ENCODE results near the gene TMEM184C.
A peak's percentile ranks its signal among the peaks of the same experiment; 100 is the strongest.

The TMEM184C gene

DNA sequence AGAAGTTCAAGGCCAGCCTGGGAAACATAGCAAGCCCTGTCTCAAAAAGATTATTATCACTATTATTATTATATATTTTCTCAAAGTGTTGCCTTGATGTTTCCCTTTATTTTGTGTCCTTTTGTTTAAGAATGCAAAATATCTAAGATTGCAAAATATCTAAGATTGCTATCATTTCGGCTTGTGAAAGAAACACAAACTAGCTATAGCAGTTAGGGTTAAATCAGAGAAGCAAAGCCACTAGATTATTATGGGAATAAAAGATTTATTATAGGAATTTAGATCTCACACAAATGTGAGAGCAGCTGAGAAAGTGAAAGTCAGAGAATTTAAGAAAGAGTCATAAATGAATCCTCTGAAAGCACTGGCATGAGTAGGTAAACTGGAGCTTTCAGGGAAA, 18.0 kb upstream of the TMEM184C start:
- no peaks in the 10 kb centered on the region for H3K36me3 ChIP-seq (ENCODE audit: control insufficient read depth in 4 of 4, insufficient read depth in 4 of 4, low read length in 3 of 4)
- CTCF ChIA-PET, result interaction anchor here (0.7 to 2.7 kb wide), 3 partner anchors 10 to 257 kb away, joined by 3 to 14 read pairs (median 3); no protein-coding TSS in a partner anchor

DNA sequence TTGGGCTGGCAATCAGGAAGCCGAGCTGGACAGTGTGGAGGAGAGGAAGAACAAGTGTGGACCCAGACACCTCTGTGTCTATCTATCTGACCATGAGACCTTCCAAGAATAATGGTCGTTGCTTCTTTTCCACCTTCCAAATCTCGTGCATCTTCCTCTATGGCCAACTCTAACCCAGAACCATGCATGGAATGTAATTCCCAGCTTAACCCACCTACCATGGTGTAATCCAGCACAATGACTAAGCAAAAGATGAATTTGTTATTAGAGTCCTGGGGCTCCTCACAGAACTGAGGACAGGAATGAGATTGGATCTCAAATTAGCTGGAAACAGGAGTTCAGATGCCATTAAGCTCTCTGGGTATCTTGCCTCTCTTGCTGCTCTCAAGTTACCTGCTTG, 17.4 kb upstream of the TMEM184C start:
- DNase-seq, result no peak
- POLR2A ChIA-PET, result no interaction called here
- Histone ChIP-seq H3K4me1 (ENCODE audit: control extremely low read depth in 1 of 4, control insufficient read depth in 4 of 4, insufficient read depth in 4 of 4, low read length in 3 of 4) (no peaks in the 10 kb centered on the region), H3K27ac (ENCODE audit: insufficient read depth in 1 of 2, low read depth in 1 of 2, low read length in 2 of 2, poor library complexity in 1 of 2, severe bottlenecking in 2 of 2) (no peak overlapping the region), H3K9me3 (ENCODE audit: control extremely low read depth in 1 of 5, control insufficient read depth in 4 of 5, insufficient read depth in 2 of 5, low read depth in 1 of 5, low read length in 4 of 5) (no peaks in the 10 kb centered on the region), H3K4me3 (ENCODE audit: control insufficient read depth in 1 of 7, extremely low read depth in 1 of 7, insufficient read depth in 4 of 7, low read depth in 2 of 7, low read length in 6 of 7) (no peak overlapping the region), H3K27me3 (replicated peaks in 2 of 5; ENCODE audit: control insufficient read depth in 4 of 5, insufficient read depth in 5 of 5, low read length in 4 of 5) (peaks cover 0 to 1% (median 0%) of the 10 kb centered on the region in 5 experiments), H3K36me3 (ENCODE audit: control insufficient read depth in 4 of 4, insufficient read depth in 4 of 4, low read length in 3 of 4) (no peaks in the 10 kb centered on the region)
- CTCF ChIA-PET, result interaction anchor here (0.7 to 2.7 kb wide), 5 partner anchors 8 to 266 kb away, joined by 3 to 14 read pairs (median 4); no protein-coding TSS in a partner anchor
- 100% methylated on average over 3 of the region's 3 CpGs for WGBS (ENCODE audit: insufficient coverage)

More for the DNA sequence above, 18.0 kb upstream of the TMEM184C start:
- Histone ChIP-seq H3K4me3 (ENCODE audit: control insufficient read depth in 1 of 7, extremely low read depth in 1 of 7, insufficient read depth in 4 of 7, low read depth in 2 of 7, low read length in 6 of 7) (no peak overlapping the region), H3K27ac (ENCODE audit: insufficient read depth in 1 of 2, low read depth in 1 of 2, low read length in 2 of 2, poor library complexity in 1 of 2, severe bottlenecking in 2 of 2) (no peak overlapping the region), H3K4me1 (ENCODE audit: control extremely low read depth in 1 of 4, control insufficient read depth in 4 of 4, insufficient read depth in 4 of 4, low read length in 3 of 4) (no peaks in the 10 kb centered on the region), H3K9me3 (ENCODE audit: control extremely low read depth in 1 of 5, control insufficient read depth in 4 of 5, insufficient read depth in 2 of 5, low read depth in 1 of 5, low read length in 4 of 5) (no peaks in the 10 kb centered on the region), H3K27me3 (replicated peaks in 2 of 5; ENCODE audit: control insufficient read depth in 4 of 5, insufficient read depth in 5 of 5, low read length in 4 of 5) (peaks cover 0 to 1% (median 0%) of the 10 kb centered on the region in 5 experiments)
- POLR2A ChIA-PET, result no interaction called here
- no CpG with 5 or more reads among the region's 1 CpG for WGBS (ENCODE audit: insufficient coverage)
- DNase-seq, result no peak

DNA sequence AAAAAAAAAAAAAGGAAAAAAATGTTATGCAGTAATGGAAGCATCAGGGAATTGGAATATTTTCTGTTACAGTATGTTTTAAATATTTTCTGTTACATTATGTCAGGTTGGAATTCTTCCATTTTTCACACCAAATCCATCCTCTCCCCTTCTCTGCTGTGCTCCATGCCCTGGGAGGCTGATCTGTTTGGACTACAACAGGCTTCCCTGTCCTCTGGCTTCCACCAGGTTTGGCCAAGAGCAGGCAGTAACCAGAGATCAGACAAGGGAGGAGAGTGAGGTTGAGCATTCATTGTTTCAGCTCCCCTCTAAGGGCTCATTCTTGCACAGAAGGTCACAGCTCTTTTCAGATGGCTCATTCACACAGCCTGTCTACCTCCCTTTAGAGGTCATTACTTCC, 11.7 kb upstream of the TMEM184C start:
- DNase-seq, result no peak
- Histone ChIP-seq H3K36me3 (ENCODE audit: control insufficient read depth in 4 of 4, insufficient read depth in 4 of 4, low read length in 3 of 4) (no peaks in the 10 kb centered on the region), H3K9me3 (ENCODE audit: control extremely low read depth in 1 of 5, control insufficient read depth in 4 of 5, insufficient read depth in 2 of 5, low read depth in 1 of 5, low read length in 4 of 5) (no peaks in the 10 kb centered on the region), H3K4me1 (ENCODE audit: control extremely low read depth in 1 of 4, control insufficient read depth in 4 of 4, insufficient read depth in 4 of 4, low read length in 3 of 4) (no peaks in the 10 kb centered on the region), H3K27ac (ENCODE audit: insufficient read depth in 1 of 2, low read depth in 1 of 2, low read length in 2 of 2, poor library complexity in 1 of 2, severe bottlenecking in 2 of 2) (no peak overlapping the region), H3K4me3 (ENCODE audit: control insufficient read depth in 1 of 7, extremely low read depth in 1 of 7, insufficient read depth in 4 of 7, low read depth in 2 of 7, low read length in 6 of 7) (no peak overlapping the region), H3K27me3 (replicated peaks in 2 of 5; ENCODE audit: control insufficient read depth in 4 of 5, insufficient read depth in 5 of 5, low read length in 4 of 5) (peaks cover 0 to 1% (median 0%) of the 10 kb centered on the region in 5 experiments)
- POLR2A ChIA-PET, result no interaction called here
- CTCF ChIA-PET, result interaction anchor here (1.2 kb wide), 1 partner anchor 15 kb away, joined by 3 read pairs; no protein-coding TSS in a partner anchor

GRCh38 chr4:147607471-147607870, 9.7 kb upstream of the TMEM184C start:
- 82% methylated on average over 1 of the region's 1 CpG for WGBS (ENCODE audit: insufficient coverage)
- Histone ChIP-seq H3K4me3 (ENCODE audit: control insufficient read depth in 1 of 7, extremely low read depth in 1 of 7, insufficient read depth in 4 of 7, low read depth in 2 of 7, low read length in 6 of 7) (no peak overlapping the region), H3K27me3 (replicated peaks in 2 of 5; ENCODE audit: control insufficient read depth in 4 of 5, insufficient read depth in 5 of 5, low read length in 4 of 5) (peaks cover 0 to 1% (median 0%) of the 10 kb centered on the region in 5 experiments), H3K27ac (ENCODE audit: insufficient read depth in 1 of 2, low read depth in 1 of 2, low read length in 2 of 2, poor library complexity in 1 of 2, severe bottlenecking in 2 of 2) (no peak overlapping the region), H3K36me3 (ENCODE audit: control insufficient read depth in 4 of 4, insufficient read depth in 4 of 4, low read length in 3 of 4) (no peaks in the 10 kb centered on the region), H3K4me1 (ENCODE audit: control extremely low read depth in 1 of 4, control insufficient read depth in 4 of 4, insufficient read depth in 4 of 4, low read length in 3 of 4) (no peaks in the 10 kb centered on the region), H3K9me3 (ENCODE audit: control extremely low read depth in 1 of 5, control insufficient read depth in 4 of 5, insufficient read depth in 2 of 5, low read depth in 1 of 5, low read length in 4 of 5) (no peaks in the 10 kb centered on the region)
- no peak for DNase-seq
- CTCF ChIA-PET, result interaction anchor here (1.9 kb wide), 1 partner anchor 259 kb away, joined by 7 read pairs; no protein-coding TSS in a partner anchor
- POLR2A ChIA-PET, result no interaction called here

- WGBS (ENCODE audit: insufficient coverage), result no CpG with 5 or more reads among the region's 1 CpG
- Histone ChIP-seq H3K9me3 (ENCODE audit: control extremely low read depth in 1 of 5, control insufficient read depth in 4 of 5, insufficient read depth in 2 of 5, low read depth in 1 of 5, low read length in 4 of 5) (no peaks in the 10 kb centered on the region), H3K27ac (ENCODE audit: insufficient read depth in 1 of 2, low read depth in 1 of 2, low read length in 2 of 2, poor library complexity in 1 of 2, severe bottlenecking in 2 of 2) (no peak overlapping the region), H3K4me3 (ENCODE audit: control insufficient read depth in 1 of 7, extremely low read depth in 1 of 7, insufficient read depth in 4 of 7, low read depth in 2 of 7, low read length in 6 of 7) (no peak overlapping the region), H3K27me3 (replicated peaks in 2 of 5; ENCODE audit: control insufficient read depth in 4 of 5, insufficient read depth in 5 of 5, low read length in 4 of 5) (peaks cover 0 to 5% (median 0%) of the 10 kb centered on the region in 5 experiments), H3K36me3 (ENCODE audit: control insufficient read depth in 4 of 4, insufficient read depth in 4 of 4, low read length in 3 of 4) (no peaks in the 10 kb centered on the region), H3K4me1 (ENCODE audit: control extremely low read depth in 1 of 4, control insufficient read depth in 4 of 4, insufficient read depth in 4 of 4, low read length in 3 of 4) (no peaks in the 10 kb centered on the region)
- POLR2A ChIA-PET, result no interaction called here
- CTCF ChIA-PET, result no interaction called here
- no peak for DNase-seq
These were observed 6.5 kb upstream of the TMEM184C start for GRCh38 chr4:147610686-147611085.

DNA sequence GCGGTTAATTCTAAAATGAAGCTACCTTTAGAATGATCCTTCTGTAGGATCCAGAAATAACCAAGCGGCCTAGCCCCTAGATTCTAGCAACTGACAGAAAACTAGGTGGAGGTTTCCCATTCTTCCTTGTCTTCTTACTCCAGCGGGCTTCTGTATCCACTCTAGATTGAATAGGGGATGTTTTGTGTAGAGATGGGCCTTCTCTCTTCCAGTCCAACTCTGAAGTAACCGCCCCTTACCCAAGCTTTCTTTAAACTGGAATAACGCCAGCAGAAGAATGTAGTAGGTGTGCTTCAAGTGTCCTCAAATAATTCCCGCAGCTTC, 386 bp upstream of the TMEM184C start:
- 50% methylated on average over 4 of the region's 6 CpGs for WGBS (ENCODE audit: insufficient coverage)
- H3K4me3 ChIP-seq (ENCODE audit: control insufficient read depth in 1 of 7, extremely low read depth in 1 of 7, insufficient read depth in 4 of 7, low read depth in 2 of 7, low read length in 6 of 7), result peak overlapping the region; percentile 92 to 100 (median 97)
- POLR2A ChIA-PET, result interaction anchor here (0.6 kb wide), 1 partner anchor 50 kb away, joined by 3 read pairs; no protein-coding TSS in a partner anchor
- H3K27me3 ChIP-seq (replicated peaks in 2 of 5; ENCODE audit: control insufficient read depth in 4 of 5, insufficient read depth in 5 of 5, low read length in 4 of 5), result peaks cover 0 to 5% (median 0%) of the 10 kb centered on the region in 5 experiments
- DNase-seq, result no peak
- no peaks in the 10 kb centered on the region for H3K9me3 ChIP-seq (ENCODE audit: control extremely low read depth in 1 of 5, control insufficient read depth in 4 of 5, insufficient read depth in 2 of 5, low read depth in 1 of 5, low read length in 4 of 5)
- CTCF ChIA-PET, result interaction anchor here (0.7 to 3.8 kb wide), 8 partner anchors 13 to 249 kb away, joined by 3 to 27 read pairs (median 4); partner anchors contain the start of gene ARHGAP10
- H3K4me1 ChIP-seq (ENCODE audit: control extremely low read depth in 1 of 4, control insufficient read depth in 4 of 4, insufficient read depth in 4 of 4, low read length in 3 of 4), result peaks cover 11 to 31% (median 17%) of the 10 kb centered on the region in 4 experiments
- H3K27ac ChIP-seq (ENCODE audit: insufficient read depth in 1 of 2, low read depth in 1 of 2, low read length in 2 of 2, poor library complexity in 1 of 2, severe bottlenecking in 2 of 2), result peak overlapping the region in 1 of 2 experiments; percentile 91
- H3K36me3 ChIP-seq (ENCODE audit: control insufficient read depth in 4 of 4, insufficient read depth in 4 of 4, low read length in 3 of 4), result peaks cover 3 to 8% (median 5%) of the 10 kb centered on the region in 4 experiments

- Histone ChIP-seq H3K27me3 (replicated peaks in 2 of 5; ENCODE audit: control insufficient read depth in 4 of 5, insufficient read depth in 5 of 5, low read length in 4 of 5) (peaks cover 0 to 5% (median 0%) of the 10 kb centered on the region in 5 experiments), H3K36me3 (ENCODE audit: control insufficient read depth in 4 of 4, insufficient read depth in 4 of 4, low read length in 3 of 4) (peaks cover 3 to 14% (median 11%) of the 10 kb centered on the region in 4 experiments), H3K4me1 (ENCODE audit: control extremely low read depth in 1 of 4, control insufficient read depth in 4 of 4, insufficient read depth in 4 of 4, low read length in 3 of 4) (peaks cover 11 to 31% (median 17%) of the 10 kb centered on the region in 4 experiments), H3K27ac (ENCODE audit: insufficient read depth in 1 of 2, low read depth in 1 of 2, low read length in 2 of 2, poor library complexity in 1 of 2, severe bottlenecking in 2 of 2) (peak overlapping the region; percentile 91 to 95), H3K4me3 (ENCODE audit: control insufficient read depth in 1 of 7, extremely low read depth in 1 of 7, insufficient read depth in 4 of 7, low read depth in 2 of 7, low read length in 6 of 7) (peak overlapping the region; percentile 92 to 100 (median 97)), H3K9me3 (ENCODE audit: control extremely low read depth in 1 of 5, control insufficient read depth in 4 of 5, insufficient read depth in 2 of 5, low read depth in 1 of 5, low read length in 4 of 5) (no peaks in the 10 kb centered on the region)
- WGBS (ENCODE audit: insufficient coverage), result 0% methylated on average over 10 of the region's 17 CpGs
- POLR2A ChIA-PET, result interaction anchor here (1.1 kb wide), 1 partner anchor 66 kb away, joined by 3 read pairs; the partner anchor contains the start of gene PRMT9
- peak in 1 of 3 donors; percentile 4 for DNase-seq
- CTCF ChIA-PET, result interaction anchor here (0.9 to 3.8 kb wide), 6 partner anchors 12 to 248 kb away, joined by 3 to 27 read pairs (median 3); partner anchors contain the start of gene ARHGAP10
These were observed 869 bp downstream of the TMEM184C start for GRCh38 chr4:147617841-147618691.

Data from common myeloid progenitor, CD34-positive (primary cell).